Sigmoid colon (tissue), 3 donors: Measurements from ENCODE around the gene DAW1.

Source experiments
- POLR2A ChIP-seq, 2 donors: fragments of 450-650 bp; IDR thresholded peaks; one replicate each; pipeline ENCODE4 v1.6.1; 2016; ENCODE audit warnings: antibody characterized with exemption in 2 of 2, mild to moderate bottlenecking in 2 of 2, moderate library complexity in 2 of 2
- TF ChIP-seq, protein P1 (sequence below), 4 experiments: fragments of 450-650 bp in 3 of 4; fragments of 200-600 bp in 1 of 4; IDR thresholded peaks; one replicate each; pipeline ENCODE4 v1.5.1; 2016 to 2019; ENCODE audit warnings: antibody characterized with exemption in 4 of 4, mild to moderate bottlenecking in 3 of 4, moderate library complexity in 2 of 4

DNA sequence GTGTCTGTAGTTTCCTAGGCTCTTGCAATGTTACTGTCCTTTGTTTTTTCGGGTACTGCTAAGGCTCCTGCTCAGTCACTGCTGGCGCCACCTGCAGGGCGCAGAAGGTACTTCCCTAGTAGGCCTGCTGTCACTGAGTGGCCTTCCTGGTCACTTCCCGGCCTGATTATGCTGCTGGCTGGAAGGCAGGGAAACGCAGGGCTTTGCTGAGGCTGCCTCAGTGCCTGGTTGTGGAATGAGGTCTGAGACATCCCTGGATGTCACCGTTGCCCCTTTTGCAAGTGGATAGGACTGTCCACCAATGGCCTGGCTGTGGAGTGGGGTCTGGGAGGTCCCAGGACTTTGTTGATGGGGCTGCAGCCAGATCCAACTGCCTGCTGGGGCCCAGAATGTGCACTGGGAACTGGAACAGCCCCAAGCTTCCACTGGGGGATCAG is 13.1 kb downstream of the DAW1 start:
- no peak for TF ChIP-seq POLR2A (IDR thresholded peaks at IDR 0.05)
- TF ChIP-seq, protein P1, sequence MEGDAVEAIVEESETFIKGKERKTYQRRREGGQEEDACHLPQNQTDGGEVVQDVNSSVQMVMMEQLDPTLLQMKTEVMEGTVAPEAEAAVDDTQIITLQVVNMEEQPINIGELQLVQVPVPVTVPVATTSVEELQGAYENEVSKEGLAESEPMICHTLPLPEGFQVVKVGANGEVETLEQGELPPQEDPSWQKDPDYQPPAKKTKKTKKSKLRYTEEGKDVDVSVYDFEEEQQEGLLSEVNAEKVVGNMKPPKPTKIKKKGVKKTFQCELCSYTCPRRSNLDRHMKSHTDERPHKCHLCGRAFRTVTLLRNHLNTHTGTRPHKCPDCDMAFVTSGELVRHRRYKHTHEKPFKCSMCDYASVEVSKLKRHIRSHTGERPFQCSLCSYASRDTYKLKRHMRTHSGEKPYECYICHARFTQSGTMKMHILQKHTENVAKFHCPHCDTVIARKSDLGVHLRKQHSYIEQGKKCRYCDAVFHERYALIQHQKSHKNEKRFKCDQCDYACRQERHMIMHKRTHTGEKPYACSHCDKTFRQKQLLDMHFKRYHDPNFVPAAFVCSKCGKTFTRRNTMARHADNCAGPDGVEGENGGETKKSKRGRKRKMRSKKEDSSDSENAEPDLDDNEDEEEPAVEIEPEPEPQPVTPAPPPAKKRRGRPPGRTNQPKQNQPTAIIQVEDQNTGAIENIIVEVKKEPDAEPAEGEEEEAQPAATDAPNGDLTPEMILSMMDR (IDR thresholded peaks at IDR 0.05) = peak in 2 of 4 experiments; percentile 16 to 41
